ENCODE results near the gene MR1.

Gene MR1

GRCh38 chr1:181094416-181095212 is 60.8 kb downstream of the MR1 start:
- no peak for DNase-seq

DNA sequence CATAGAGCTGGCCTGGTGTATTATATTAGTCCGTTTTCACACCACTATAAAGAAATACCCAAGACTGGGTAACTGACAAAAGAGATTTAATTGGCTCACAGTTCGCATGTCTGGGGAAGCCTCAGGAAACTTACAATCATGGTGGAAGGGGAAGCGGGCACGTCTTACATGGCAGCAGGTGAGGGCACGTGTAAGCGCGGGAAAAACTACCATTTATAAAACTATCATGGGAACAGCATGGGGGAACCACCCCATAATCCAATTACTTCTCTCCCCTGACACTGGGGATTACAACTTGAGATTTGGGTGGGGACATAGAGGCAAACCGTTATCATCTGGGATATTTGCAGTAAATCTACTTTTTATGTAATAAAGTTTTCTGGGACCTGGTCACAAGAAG is 61.5 kb downstream of the MR1 start:
- DNase-seq, result no peak

- DNase-seq, result no peak
These were observed 62.0 kb downstream of the MR1 start for GRCh38 chr1:181095763-181096184.

DNA sequence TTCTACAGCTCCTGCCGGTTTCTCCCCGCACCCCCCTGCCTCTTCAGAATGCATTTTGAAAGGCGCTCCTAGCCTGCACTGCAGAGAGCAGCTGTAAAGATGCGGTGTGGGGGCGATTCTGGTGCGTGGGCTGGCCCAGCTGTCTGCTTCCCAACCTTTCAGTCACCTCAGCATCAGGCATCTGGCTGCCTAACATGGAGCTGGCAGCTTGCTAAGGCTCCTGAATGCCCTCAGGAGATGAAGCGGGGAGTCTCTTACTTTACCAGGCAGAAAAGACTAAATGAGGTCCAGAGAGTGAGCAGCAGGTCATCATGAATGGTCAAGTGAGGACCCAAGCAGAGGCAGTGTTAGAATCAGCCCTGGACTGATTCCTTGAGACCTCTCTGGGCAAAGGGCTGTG is 63.5 kb downstream of the MR1 start:
- DNase-seq, result no peak

DNA sequence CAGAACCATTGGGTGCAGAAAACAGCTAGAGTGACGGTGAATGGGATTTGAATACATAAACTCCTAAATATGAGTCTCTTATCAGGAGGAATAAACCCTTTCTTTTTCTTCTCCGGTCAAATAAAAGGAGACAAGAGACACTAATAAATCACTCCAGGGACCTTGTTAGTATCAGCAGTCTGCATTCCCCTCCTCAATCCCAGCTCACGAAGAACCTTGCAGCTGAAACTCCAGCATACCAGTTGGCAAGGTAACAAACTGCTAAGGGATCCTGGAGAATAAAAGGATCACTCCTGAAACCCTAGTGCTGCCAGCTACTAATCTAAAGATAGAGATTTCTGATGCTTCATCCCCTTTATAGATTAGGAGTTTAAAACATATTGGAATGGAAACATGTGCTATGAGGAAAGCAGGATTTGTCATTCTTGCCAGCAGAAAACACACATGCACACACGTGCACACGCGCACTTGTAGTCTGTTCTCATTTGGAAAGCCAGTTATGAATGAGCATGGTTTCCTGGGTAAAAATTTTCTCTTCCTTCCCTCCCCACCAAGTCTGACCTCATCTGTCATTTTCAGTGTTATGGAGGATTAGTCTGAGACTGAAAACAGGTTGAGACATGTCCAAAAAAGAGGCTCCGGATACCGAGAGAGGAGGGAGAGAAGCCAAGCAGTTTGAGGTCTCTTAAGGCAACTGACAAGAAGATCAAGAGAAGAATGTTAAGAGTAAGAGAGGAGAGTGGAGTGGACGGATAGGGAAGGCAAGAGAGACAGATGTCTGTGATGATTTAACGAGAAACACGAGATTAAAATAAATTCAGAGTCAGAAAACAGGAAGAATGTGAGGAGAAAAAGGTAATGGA is 65.6 kb downstream of the MR1 start:
- DNase-seq, result peak; percentile 43 to 52

DNA sequence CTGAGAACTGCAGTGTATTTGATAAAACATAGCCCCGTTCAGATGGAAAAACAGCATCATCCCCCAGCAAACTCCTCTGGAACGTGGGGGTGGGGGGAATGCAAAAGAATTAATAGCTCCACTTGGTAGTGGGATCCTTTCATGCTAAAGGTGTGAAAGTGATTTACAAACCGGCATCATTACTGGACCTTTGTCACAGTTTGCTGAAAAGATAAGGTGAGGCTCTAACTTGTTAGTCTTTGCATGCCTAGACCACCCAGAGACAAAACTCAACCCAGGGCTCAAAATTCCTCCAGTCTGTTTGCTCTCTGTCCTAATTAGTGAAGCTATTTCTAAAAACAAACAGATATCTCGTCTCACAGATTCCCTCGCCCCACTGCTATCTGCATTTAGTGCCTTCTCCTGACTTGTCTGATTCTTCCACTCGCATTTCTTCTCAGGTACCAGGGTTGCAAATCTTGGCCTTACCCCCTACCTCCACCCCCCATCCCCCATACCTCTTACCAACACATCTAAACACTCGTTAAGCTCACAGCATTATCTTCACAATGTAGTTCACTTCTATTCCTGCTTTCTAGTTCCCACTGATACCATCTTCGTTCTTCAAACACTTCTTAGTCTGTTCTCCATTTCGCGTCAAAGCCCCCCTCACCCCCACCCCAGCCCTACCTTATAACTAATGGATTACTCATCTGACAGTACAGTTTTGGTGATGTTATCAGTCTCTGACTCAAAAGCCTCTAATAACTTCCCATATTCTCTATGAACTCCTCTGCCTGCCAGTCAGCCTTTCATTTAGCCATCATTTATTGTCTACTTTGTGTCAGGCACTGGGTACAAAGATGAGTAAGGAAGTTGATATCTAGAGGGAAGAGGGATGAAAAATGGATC is 66.5 kb downstream of the MR1 start:
- DNase-seq, result no peak

GRCh38 chr1:181100934-181101333 is 67.2 kb downstream of the MR1 start:
- DNase-seq, result no peak

DNA sequence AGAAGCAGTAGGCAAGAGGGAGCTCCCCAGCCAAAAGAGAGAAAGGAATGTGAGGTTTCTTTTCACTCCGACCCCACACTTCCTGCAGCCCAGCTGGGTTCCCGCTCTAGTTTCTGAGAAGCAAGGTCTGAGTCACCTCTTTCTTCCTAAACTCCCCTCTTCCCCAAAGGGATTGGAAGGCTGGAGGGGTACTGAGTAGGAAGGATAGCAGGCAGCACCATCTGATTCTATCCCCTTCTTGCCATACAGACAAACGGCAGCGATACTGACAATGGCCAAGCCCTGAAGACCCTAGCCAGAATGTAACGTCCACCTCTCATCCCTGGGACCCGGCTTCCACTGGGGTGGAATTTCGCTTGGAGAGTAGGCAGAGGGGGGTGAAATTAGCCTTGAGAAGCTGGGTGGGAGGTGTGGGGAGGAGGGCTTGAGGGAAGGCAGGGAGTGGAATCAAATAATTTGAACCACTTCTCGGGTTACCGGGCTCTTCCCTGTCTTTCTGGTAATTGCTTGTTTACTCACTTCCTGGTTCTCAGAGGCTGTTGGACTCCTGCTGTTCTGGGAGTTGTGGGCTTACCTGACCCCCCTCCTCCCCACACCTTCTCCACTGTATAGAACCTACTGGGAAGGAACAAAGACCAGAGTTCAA is 67.9 kb downstream of the MR1 start:
- peak; percentile 69 to 80 for DNase-seq

- DNase-seq, result no peak
These were observed 69.1 kb downstream of the MR1 start for GRCh38 chr1:181102841-181103240.

GRCh38 chr1:181103399-181103798 is 69.6 kb downstream of the MR1 start:
- no peak for DNase-seq

GRCh38 chr1:181104042-181104789 is 70.4 kb downstream of the MR1 start:
- DNase-seq, result peak in 1 of 2 experiments; percentile 70

- peak in 1 of 2 experiments; percentile 93 for DNase-seq
These were observed 71.0 kb downstream of the MR1 start for GRCh38 chr1:181104790-181105133.

GRCh38 chr1:181105134-181106021 is 71.6 kb downstream of the MR1 start:
- DNase-seq, result peak; percentile 91 to 99

DNA sequence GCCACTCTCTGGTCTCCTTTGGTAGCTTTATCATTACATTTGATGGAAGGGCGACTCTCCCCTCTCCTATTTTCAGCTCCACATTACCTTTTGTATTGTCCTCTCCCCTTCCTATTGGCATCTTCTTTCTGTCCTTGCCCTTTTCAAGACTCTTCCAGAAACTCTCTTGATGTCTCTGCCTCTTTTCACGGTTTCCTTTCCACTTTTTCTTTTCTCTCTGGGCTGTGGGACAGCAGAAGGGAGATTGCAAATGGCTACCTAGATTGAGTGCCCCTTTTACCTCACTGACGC is 72.2 kb downstream of the MR1 start:
- no peak for DNase-seq

GRCh38 chr1:181106479-181106878 is 72.7 kb downstream of the MR1 start:
- DNase-seq, result no peak

DNA sequence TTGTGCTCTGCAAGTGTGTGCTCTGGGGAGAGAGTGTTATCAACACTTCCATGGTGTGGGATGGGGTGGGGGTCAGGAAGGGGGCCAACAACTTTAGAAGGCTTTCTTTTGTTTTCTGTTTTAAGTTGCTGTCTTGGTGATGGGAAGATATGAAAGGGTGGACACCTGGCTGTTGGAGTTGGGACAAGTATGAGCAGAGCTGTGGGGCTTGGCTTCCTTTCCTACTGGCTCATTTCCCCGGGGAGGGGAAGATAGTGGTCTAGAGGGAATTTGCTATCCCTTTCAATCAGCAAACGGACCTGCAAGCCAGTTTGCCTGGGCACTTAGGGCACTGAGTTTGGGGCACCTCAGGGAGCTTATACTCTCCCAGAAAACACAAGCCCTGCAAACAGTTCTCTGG is 73.9 kb downstream of the MR1 start:
- DNase-seq, result no peak

GRCh38 chr1:181108304-181108867 is 74.6 kb downstream of the MR1 start:
- DNase-seq, result no peak

DNA sequence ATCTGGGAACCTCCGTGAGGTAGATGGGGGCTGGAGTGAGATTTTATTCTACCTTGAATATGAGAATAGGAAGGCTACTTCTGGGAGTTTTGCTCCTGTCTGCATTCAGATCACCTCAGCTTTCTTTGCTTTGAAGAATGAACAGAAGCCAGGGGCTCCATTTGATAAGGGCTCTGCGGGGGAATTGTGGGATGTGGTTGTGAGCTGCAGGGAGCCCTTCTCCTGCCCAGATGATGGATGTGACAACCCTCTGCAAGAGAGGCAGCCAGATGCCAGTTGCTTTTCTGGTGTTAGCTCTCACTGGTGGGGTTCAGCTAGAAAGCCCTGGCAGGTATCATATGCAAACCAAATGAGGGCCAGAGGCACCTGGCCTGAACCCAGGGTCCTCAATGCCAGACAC is 76.2 kb downstream of the MR1 start:
- DNase-seq, result peak in 1 of 2 experiments; percentile 70
